SK-N-SH treated with all-trans-retinoic acid at 6 μM for 48 hours (cell line): Measurements from ENCODE around the gene FGF14.

Experiments
- ATAC-seq: fragments of 200-7000 bp; cut with Tn5 transposase; 3 replicates; pipeline ENCODE4 v1.9.1; 2020; ENCODE audit warnings: mild to moderate bottlenecking, moderate library complexity
- ARNTL ChIP-seq: fragments of 450-650 bp; formaldehyde crosslinking; IDR thresholded peaks from 2 replicates; pipeline ENCODE4 v1.5.0; 2020; ENCODE audit warnings: low read depth, mild to moderate bottlenecking, moderate library complexity, borderline replicate concordance
- CSDC2 ChIP-seq: fragments of 250-450 bp; sonication (Bioruptor Pico); IDR thresholded peaks from 2 replicates; pipeline ENCODE4 v1.5.0; 2020; ENCODE audit warnings: mild to moderate bottlenecking, moderate library complexity
- ESRRG ChIP-seq: fragments of 250-450 bp; sonication (Bioruptor Pico); IDR thresholded peaks from 2 replicates; pipeline ENCODE4 v1.6.1; 2021; ENCODE audit warnings: mild to moderate bottlenecking
- GLIS3 ChIP-seq: fragments of 250-450 bp; sonication (Bioruptor Pico); IDR thresholded peaks from 2 replicates; pipeline ENCODE4 v1.5.0; 2020; ENCODE audit warnings: mild to moderate bottlenecking, moderate library complexity
- ISL1 ChIP-seq: fragments of 250-450 bp; sonication (Bioruptor Pico); IDR thresholded peaks from 2 replicates; pipeline ENCODE4 v2.1.2; 2022; ENCODE audit warnings: mild to moderate bottlenecking, moderate library complexity
- OSR1 ChIP-seq: fragments of 250-450 bp; sonication (Bioruptor Pico); IDR thresholded peaks from 2 replicates; pipeline ENCODE4 v1.8.0; 2022; ENCODE audit warnings: moderate library complexity, mild to moderate bottlenecking, inconsistent platforms
- PPARA ChIP-seq: fragments of 250-450 bp; sonication (Bioruptor Pico); IDR thresholded peaks from 2 replicates; pipeline ENCODE4 v1.5.0; 2020; ENCODE audit warnings: mild to moderate bottlenecking, borderline replicate concordance
- RARB ChIP-seq: fragments of 250-450 bp; sonication (Bioruptor Pico); IDR thresholded peaks from 2 replicates; pipeline ENCODE4 v1.8.0; 2021; ENCODE audit warnings: mild to moderate bottlenecking, moderate library complexity
- SNAI2 ChIP-seq: fragments of 250-450 bp; sonication (Bioruptor Pico); IDR thresholded peaks from 2 replicates; pipeline ENCODE4 v1.5.0; 2020; ENCODE audit warnings: mild to moderate bottlenecking, moderate library complexity
- TOX ChIP-seq: fragments of 250-450 bp; sonication (Bioruptor Pico); IDR thresholded peaks from 2 replicates; pipeline ENCODE4 v1.8.0; 2021; ENCODE audit warnings: mild to moderate bottlenecking, moderate library complexity, borderline replicate concordance
- ZC3H10 ChIP-seq: fragments of 250-450 bp; sonication (Bioruptor Pico); IDR thresholded peaks from 2 replicates; pipeline ENCODE4 v1.5.1; 2021; ENCODE audit warnings: mild to moderate bottlenecking, moderate library complexity
- ZFP3 ChIP-seq: fragments of 250-450 bp; sonication (Bioruptor Pico); IDR thresholded peaks from 2 replicates; pipeline ENCODE4 v1.5.0; 2020; ENCODE audit warnings: mild to moderate bottlenecking, moderate library complexity
- ZFP30 ChIP-seq: fragments of 450-650 bp; formaldehyde crosslinking; IDR thresholded peaks from 2 replicates; pipeline ENCODE4 v1.5.0; 2022; ENCODE audit warnings: mild to moderate bottlenecking, moderate library complexity
- ZNF565 ChIP-seq: fragments of 450-650 bp; formaldehyde crosslinking; conservative IDR thresholded peaks from 2 replicates; pipeline ENCODE4 v1.5.0; 2020; ENCODE audit warnings: low read depth, mild to moderate bottlenecking, moderate library complexity
- ZNF70 ChIP-seq: fragments of 450-650 bp; formaldehyde crosslinking; IDR thresholded peaks from 2 replicates; pipeline ENCODE4 v1.5.0; 2020; ENCODE audit warnings: mild to moderate bottlenecking, moderate library complexity
- ZNF8 ChIP-seq: fragments of 450-650 bp; formaldehyde crosslinking; IDR thresholded peaks from 2 replicates; pipeline ENCODE4 v1.5.0; 2020; ENCODE audit warnings: mild to moderate bottlenecking, moderate library complexity
- TF ChIP-seq, protein P1 (sequence below): fragments of 250-450 bp; sonication (Bioruptor Pico); IDR thresholded peaks from 2 replicates; pipeline ENCODE4 v1.5.0; 2020; ENCODE audit warnings: mild to moderate bottlenecking, moderate library complexity
- TF ChIP-seq, protein P2 (sequence below): fragments of 250-450 bp; sonication (Bioruptor Pico); IDR thresholded peaks from 2 replicates; pipeline ENCODE4 v1.5.1; 2021; ENCODE audit warnings: mild to moderate bottlenecking, moderate library complexity
- TF ChIP-seq, protein P3 (sequence below): fragments of 250-450 bp; sonication (Bioruptor Pico); IDR thresholded peaks from 2 replicates; pipeline ENCODE4 v1.5.1; 2020; ENCODE audit warnings: low read depth, mild to moderate bottlenecking, moderate library complexity
- TF ChIP-seq, protein P4 (sequence below): fragments of 250-450 bp; sonication (Bioruptor Pico); IDR thresholded peaks from 2 replicates; pipeline ENCODE4 v1.8.0; 2021; ENCODE audit warnings: low read depth, mild to moderate bottlenecking, moderate library complexity, borderline replicate concordance
- TF ChIP-seq, protein P5 (sequence below): fragments of 250-450 bp; sonication (Bioruptor Pico); IDR thresholded peaks from 2 replicates; pipeline ENCODE4 v1.8.0; 2020; ENCODE audit warnings: mild to moderate bottlenecking, moderate library complexity, borderline replicate concordance

FGF14 gene

DNA sequence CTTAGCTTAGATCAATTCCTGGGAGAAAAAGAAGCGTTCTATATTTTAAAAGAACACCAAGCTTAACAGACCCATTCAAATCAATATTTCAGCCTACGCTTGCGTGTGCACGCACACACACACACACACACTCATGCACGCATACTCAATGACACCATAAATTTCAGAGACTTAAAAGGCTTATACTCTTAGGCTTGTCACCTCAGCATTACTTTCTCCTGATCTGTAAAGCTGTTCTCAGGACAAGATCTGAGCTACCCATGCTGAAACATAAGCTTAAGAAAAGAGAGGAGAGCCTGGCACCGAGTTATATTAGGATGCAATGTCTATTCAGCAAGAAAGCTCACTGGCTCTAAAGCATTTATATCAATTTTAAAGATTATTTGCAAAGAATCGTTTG is 368.5 kb downstream of the FGF14 start:
- TF ChIP-seq ISL1 (no peak), SNAI2 (CRISPR knock-in tag) (no peak), ZNF8 (no peak), ZNF565 (CRISPR knock-in tag) (no peak), CSDC2 (CRISPR knock-in tag) (no peak), ZFP3 (CRISPR knock-in tag) (no peak), ZNF70 (no peak), ESRRG (CRISPR knock-in tag) (no peak)
- TF ChIP-seq, protein P1, sequence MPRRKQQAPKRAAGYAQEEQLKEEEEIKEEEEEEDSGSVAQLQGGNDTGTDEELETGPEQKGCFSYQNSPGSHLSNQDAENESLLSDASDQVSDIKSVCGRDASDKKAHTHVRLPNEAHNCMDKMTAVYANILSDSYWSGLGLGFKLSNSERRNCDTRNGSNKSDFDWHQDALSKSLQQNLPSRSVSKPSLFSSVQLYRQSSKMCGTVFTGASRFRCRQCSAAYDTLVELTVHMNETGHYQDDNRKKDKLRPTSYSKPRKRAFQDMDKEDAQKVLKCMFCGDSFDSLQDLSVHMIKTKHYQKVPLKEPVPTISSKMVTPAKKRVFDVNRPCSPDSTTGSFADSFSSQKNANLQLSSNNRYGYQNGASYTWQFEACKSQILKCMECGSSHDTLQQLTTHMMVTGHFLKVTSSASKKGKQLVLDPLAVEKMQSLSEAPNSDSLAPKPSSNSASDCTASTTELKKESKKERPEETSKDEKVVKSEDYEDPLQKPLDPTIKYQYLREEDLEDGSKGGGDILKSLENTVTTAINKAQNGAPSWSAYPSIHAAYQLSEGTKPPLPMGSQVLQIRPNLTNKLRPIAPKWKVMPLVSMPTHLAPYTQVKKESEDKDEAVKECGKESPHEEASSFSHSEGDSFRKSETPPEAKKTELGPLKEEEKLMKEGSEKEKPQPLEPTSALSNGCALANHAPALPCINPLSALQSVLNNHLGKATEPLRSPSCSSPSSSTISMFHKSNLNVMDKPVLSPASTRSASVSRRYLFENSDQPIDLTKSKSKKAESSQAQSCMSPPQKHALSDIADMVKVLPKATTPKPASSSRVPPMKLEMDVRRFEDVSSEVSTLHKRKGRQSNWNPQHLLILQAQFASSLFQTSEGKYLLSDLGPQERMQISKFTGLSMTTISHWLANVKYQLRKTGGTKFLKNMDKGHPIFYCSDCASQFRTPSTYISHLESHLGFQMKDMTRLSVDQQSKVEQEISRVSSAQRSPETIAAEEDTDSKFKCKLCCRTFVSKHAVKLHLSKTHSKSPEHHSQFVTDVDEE = no peak
- TF ChIP-seq, protein P2, sequence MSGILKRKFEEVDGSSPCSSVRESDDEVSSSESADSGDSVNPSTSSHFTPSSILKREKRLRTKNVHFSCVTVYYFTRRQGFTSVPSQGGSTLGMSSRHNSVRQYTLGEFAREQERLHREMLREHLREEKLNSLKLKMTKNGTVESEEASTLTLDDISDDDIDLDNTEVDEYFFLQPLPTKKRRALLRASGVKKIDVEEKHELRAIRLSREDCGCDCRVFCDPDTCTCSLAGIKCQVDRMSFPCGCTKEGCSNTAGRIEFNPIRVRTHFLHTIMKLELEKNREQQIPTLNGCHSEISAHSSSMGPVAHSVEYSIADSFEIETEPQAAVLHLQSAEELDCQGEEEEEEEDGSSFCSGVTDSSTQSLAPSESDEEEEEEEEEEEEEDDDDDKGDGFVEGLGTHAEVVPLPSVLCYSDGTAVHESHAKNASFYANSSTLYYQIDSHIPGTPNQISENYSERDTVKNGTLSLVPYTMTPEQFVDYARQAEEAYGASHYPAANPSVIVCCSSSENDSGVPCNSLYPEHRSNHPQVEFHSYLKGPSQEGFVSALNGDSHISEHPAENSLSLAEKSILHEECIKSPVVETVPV (CRISPR knock-in tag) = no peak
- ATAC-seq = no peak

DNA sequence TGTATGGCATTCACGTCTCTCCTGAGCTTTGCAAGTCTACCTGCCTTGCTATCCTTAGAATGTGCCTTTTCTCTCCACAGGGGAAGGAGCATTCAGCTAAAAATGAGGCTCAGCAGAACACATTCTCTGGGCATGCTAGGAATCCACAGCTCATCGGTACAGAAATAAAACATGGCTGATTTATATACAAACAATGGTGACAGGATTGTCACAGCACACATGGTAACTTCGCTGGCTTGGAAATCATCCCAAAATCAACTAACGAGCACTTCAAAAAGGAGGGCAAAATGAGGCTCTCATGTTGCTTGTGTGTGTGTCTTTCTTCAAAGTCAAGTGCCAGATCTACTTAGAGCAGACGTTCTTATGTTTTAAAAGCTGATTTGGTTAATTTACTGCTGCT is 373.0 kb downstream of the FGF14 start:
- TF ChIP-seq GLIS3 (CRISPR knock-in tag) (no peak), TOX (CRISPR knock-in tag) (no peak), OSR1 (CRISPR knock-in tag) (no peak), ZC3H10 (CRISPR knock-in tag) (no peak), PPARA (CRISPR knock-in tag) (no peak), ESRRG (CRISPR knock-in tag) (no peak), ZNF8 (no peak), ISL1 (no peak), CSDC2 (CRISPR knock-in tag) (no peak), ZFP30 (no peak), ZNF70 (no peak), ZFP3 (CRISPR knock-in tag) (no peak), RARB (CRISPR knock-in tag) (no peak), ZNF565 (CRISPR knock-in tag) (no peak), ARNTL (CRISPR knock-in tag) (no peak)
- TF ChIP-seq, protein P3, sequence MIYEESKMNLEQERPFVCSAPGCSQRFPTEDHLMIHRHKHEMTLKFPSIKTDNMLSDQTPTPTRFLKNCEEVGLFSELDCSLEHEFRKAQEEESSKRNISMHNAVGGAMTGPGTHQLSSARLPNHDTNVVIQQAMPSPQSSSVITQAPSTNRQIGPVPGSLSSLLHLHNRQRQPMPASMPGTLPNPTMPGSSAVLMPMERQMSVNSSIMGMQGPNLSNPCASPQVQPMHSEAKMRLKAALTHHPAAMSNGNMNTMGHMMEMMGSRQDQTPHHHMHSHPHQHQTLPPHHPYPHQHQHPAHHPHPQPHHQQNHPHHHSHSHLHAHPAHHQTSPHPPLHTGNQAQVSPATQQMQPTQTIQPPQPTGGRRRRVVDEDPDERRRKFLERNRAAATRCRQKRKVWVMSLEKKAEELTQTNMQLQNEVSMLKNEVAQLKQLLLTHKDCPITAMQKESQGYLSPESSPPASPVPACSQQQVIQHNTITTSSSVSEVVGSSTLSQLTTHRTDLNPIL (CRISPR knock-in tag) = no peak
- TF ChIP-seq, protein P2 (CRISPR knock-in tag) = no peak
- TF ChIP-seq, protein P1 = no peak
- TF ChIP-seq, protein P4, sequence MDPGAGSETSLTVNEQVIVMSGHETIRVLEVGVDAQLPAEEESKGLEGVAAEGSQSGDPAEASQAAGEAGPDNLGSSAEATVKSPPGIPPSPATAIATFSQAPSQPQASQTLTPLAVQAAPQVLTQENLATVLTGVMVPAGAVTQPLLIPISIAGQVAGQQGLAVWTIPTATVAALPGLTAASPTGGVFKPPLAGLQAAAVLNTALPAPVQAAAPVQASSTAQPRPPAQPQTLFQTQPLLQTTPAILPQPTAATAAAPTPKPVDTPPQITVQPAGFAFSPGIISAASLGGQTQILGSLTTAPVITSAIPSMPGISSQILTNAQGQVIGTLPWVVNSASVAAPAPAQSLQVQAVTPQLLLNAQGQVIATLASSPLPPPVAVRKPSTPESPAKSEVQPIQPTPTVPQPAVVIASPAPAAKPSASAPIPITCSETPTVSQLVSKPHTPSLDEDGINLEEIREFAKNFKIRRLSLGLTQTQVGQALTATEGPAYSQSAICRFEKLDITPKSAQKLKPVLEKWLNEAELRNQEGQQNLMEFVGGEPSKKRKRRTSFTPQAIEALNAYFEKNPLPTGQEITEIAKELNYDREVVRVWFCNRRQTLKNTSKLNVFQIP (CRISPR knock-in tag) = no peak
- TF ChIP-seq, protein P5, sequence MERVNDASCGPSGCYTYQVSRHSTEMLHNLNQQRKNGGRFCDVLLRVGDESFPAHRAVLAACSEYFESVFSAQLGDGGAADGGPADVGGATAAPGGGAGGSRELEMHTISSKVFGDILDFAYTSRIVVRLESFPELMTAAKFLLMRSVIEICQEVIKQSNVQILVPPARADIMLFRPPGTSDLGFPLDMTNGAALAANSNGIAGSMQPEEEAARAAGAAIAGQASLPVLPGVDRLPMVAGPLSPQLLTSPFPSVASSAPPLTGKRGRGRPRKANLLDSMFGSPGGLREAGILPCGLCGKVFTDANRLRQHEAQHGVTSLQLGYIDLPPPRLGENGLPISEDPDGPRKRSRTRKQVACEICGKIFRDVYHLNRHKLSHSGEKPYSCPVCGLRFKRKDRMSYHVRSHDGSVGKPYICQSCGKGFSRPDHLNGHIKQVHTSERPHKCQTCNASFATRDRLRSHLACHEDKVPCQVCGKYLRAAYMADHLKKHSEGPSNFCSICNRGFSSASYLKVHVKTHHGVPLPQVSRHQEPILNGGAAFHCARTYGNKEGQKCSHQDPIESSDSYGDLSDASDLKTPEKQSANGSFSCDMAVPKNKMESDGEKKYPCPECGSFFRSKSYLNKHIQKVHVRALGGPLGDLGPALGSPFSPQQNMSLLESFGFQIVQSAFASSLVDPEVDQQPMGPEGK = no peak
- ATAC-seq = no peak
